Chondrocyte (in vitro differentiated cells): ENCODE measurements around the gene KLF17. TPM values are rescaled to one million over a fixed set of nuclear protein-coding genes. Genes with fewer than 3 reads are reported as not detected.

ENCODE experiments used
- DNase-seq: peaks from one replicate; pipeline ENCODE4 v3.0.0; 2021; ENCODE audit warnings: mixed read lengths, low spot score
- H3K27ac Mint-ChIP-seq: one replicate; pipeline ENCODE4 v1.8.0; 2021; ENCODE audit warnings: mild to moderate bottlenecking, moderate library complexity, mixed read lengths; ENCODE audit not compliant: unreplicated experiment
- H3K27me3 Mint-ChIP-seq: 2 replicates; pipeline ENCODE4 v1.8.0; 2021; ENCODE audit warnings: low read depth, mixed read lengths
- H3K36me3 Mint-ChIP-seq: 2 replicates; pipeline ENCODE4 v1.8.0; 2021; ENCODE audit warnings: low read depth, mixed read lengths
- H3K4me1 Mint-ChIP-seq: 2 replicates; pipeline ENCODE4 v1.8.0; 2021; ENCODE audit warnings: low read depth, mild to moderate bottlenecking, mixed read lengths
- H3K4me3 Mint-ChIP-seq: one replicate; pipeline ENCODE4 v1.8.0; 2021; ENCODE audit warnings: mild to moderate bottlenecking, moderate library complexity, mixed read lengths; ENCODE audit not compliant: unreplicated experiment
- H3K9me3 Mint-ChIP-seq: 2 replicates; pipeline ENCODE4 v1.8.0; 2021; ENCODE audit warnings: low read depth, mixed read lengths
- total RNA-seq: library from RNA; stranded (reverse); gene quantifications from 3 replicates; pipeline ENCODE4 v1.2.1, GENCODE V29; 2021
- TF ChIP-seq, protein P1 (sequence below): fragments of 200-600 bp; sonication (generic); IDR thresholded peaks from 2 replicates; pipeline ENCODE4 v1.5.0; 2021; ENCODE audit warnings: antibody characterized with exemption, mild to moderate bottlenecking, moderate library complexity

KLF17 gene
- total RNA-seq, 1 donor from 2014 or later, result not detected

DNA sequence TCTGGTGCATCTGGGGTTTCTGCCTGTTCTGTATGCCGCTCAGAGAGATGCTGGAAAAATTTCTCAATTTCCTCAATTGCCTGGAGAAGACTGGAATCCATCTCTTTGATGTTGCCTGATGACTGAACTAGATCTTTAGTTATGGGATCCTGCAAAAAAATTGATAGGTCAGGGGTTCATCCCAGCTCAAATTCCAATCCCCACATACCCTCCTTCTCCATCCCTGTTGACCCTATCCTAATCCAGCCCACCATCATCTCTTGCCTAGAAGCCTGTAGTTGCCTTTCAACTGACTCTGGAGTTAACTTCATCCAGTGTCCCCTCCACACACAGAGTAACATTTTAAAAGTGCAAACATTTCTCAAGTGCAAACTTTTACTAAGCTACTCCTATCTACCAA lies 22.9 kb downstream of the KLF17 start, which contains the start of gene KLF18:
TSS of gene KLF18 (minus strand) at position 101 of the 400 bp plus-strand sequence. CDS start at position 101, 0 bp downstream.
- H3K4me3 Mint-ChIP-seq, result no peak within 1 kb of the TSS
- peaks cover 5% of the 10 kb centered on the region for H3K27me3 Mint-ChIP-seq
- no peak for DNase-seq
- TF ChIP-seq, protein P1, sequence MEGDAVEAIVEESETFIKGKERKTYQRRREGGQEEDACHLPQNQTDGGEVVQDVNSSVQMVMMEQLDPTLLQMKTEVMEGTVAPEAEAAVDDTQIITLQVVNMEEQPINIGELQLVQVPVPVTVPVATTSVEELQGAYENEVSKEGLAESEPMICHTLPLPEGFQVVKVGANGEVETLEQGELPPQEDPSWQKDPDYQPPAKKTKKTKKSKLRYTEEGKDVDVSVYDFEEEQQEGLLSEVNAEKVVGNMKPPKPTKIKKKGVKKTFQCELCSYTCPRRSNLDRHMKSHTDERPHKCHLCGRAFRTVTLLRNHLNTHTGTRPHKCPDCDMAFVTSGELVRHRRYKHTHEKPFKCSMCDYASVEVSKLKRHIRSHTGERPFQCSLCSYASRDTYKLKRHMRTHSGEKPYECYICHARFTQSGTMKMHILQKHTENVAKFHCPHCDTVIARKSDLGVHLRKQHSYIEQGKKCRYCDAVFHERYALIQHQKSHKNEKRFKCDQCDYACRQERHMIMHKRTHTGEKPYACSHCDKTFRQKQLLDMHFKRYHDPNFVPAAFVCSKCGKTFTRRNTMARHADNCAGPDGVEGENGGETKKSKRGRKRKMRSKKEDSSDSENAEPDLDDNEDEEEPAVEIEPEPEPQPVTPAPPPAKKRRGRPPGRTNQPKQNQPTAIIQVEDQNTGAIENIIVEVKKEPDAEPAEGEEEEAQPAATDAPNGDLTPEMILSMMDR, result no peak
- no peak within 1 kb of the TSS for H3K27ac Mint-ChIP-seq
- peaks cover 4% of the 10 kb centered on the region for H3K36me3 Mint-ChIP-seq
- peaks cover 17% of the 10 kb centered on the region for H3K9me3 Mint-ChIP-seq
- no peaks in the 10 kb centered on the region for H3K4me1 Mint-ChIP-seq

- TF ChIP-seq, protein P1, result no peak
- H3K36me3 Mint-ChIP-seq, result peaks cover 5% of the 10 kb centered on the region
- no peak overlapping the region for H3K4me3 Mint-ChIP-seq
- peaks cover 17% of the 10 kb centered on the region for H3K9me3 Mint-ChIP-seq
- no peaks in the 10 kb centered on the region for H3K4me1 Mint-ChIP-seq
- no peak for DNase-seq
- H3K27ac Mint-ChIP-seq, result no peak overlapping the region
- peaks cover 9% of the 10 kb centered on the region for H3K27me3 Mint-ChIP-seq
Observed at GRCh38 chr1:44144962-44145756, 26.5 kb downstream of the KLF17 start.

- Mint-ChIP-seq H3K36me3 (peaks cover 5% of the 10 kb centered on the region), H3K4me1 (peaks cover 1% of the 10 kb centered on the region), H3K4me3 (no peak overlapping the region), H3K27me3 (peaks cover 14% of the 10 kb centered on the region), H3K27ac (no peak overlapping the region), H3K9me3 (peaks cover 17% of the 10 kb centered on the region)
- TF ChIP-seq, protein P1, result no peak
- no peak for DNase-seq
Observed at GRCh38 chr1:44146536-44147361, 28.1 kb downstream of the KLF17 start.

DNA sequence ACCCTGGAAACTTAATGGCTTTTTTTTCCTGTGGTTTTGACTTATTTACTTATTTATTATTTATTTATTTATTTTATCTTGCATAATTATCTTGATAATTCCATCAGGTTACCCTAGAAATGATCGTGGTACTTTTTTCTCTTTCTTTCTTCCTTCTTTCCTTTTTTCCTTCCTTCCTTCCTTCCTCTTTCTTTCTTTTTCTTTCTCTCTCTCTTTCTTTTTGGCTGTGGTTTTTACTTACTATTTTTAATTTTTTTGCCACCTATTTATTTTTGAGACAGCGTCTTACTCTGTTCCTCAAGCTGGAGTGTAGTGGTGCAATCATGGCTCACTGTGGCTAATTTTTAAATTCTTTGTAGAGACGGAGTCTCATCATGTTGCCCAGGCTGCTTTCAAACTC lies 29.0 kb downstream of the KLF17 start:
- H3K9me3 Mint-ChIP-seq, result peaks cover 17% of the 10 kb centered on the region
- TF ChIP-seq, protein P1, result no peak
- peaks cover 17% of the 10 kb centered on the region for H3K27me3 Mint-ChIP-seq
- no peak overlapping the region for H3K27ac Mint-ChIP-seq
- H3K4me1 Mint-ChIP-seq, result peaks cover 2% of the 10 kb centered on the region
- H3K4me3 Mint-ChIP-seq, result no peak overlapping the region
- DNase-seq, result no peak
- H3K36me3 Mint-ChIP-seq, result peaks cover 5% of the 10 kb centered on the region

DNA sequence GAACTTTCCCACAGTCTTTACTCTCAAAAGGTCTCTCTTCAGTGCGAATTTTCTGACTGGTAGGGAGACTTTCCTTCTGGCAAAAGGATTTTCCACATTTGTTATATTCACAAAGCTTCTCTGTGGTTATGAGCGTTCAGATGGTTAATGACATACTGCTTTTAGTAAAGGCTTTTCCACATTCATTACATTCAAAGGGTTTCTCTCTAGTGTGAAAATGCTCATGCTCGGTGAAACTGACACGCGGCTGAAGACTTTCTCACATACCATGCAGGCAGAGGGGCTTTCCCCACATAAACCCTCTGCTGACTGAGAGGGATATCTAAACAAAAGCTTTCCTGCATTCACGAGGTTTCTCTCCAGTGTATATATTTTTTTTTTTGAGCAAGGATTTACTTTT lies 32.7 kb downstream of the KLF17 start:
- peaks cover 1% of the 10 kb centered on the region for H3K36me3 Mint-ChIP-seq
- H3K4me1 Mint-ChIP-seq, result peaks cover 12% of the 10 kb centered on the region
- TF ChIP-seq, protein P1, result no peak
- no peak overlapping the region for H3K27ac Mint-ChIP-seq
- H3K4me3 Mint-ChIP-seq, result no peak overlapping the region
- H3K27me3 Mint-ChIP-seq, result peaks cover 18% of the 10 kb centered on the region
- no peaks in the 10 kb centered on the region for H3K9me3 Mint-ChIP-seq
- no peak for DNase-seq
